SK-N-SH (cell line): ENCODE data around the gene YPEL1. TPM values are rescaled to one million over a fixed set of nuclear protein-coding genes. Genes with fewer than 3 reads are reported as not detected.

Source experiments
- CTCF ChIA-PET: fragments of 300-600, 350-600 bp; formaldehyde crosslinking; extraction: SDS; loops from one replicate; lab custom pipeline; 2021; lab: Yijun Ruan, JAX
- POLR2A ChIA-PET: fragments of 350-600 bp; sonication (Branson Sonifier 250); formaldehyde crosslinking; extraction: SDS; loops from one replicate; lab custom pipeline; 2020; ENCODE audit warnings: antibody characterized with exemption, inconsistent platforms; lab: Yijun Ruan, JAX
- DNase-seq: peaks from one replicate; pipeline ENCODE4 v3.0.0; 2012
- H2AFZ ChIP-seq: fragments of 200-600 bp; sonication (generic); 2 replicates; pipeline ENCODE4 v1.8.1; 2016; ENCODE audit warnings: antibody characterized with exemption, mild to moderate bottlenecking, low read depth
- H3F3A ChIP-seq: fragments of 200-600 bp; sonication (generic); replicated peaks from 2 replicates; pipeline ENCODE3; 2016; ENCODE audit warnings: antibody characterized with exemption, mild to moderate bottlenecking; ENCODE audit not compliant: insufficient read depth
- H3K27ac ChIP-seq, 2 experiments: fragments of 200-500 bp in 1 of 2; fragments of 200-600 bp in 1 of 2; sonication (Bioruptor generic) in 1 of 2; sonication (generic), shearing (Covaris generic) in 1 of 2; 2 replicates each; pipeline versions ENCODE4 v1.5.1 to v1.6.1; 2014 to 2016; ENCODE audit warnings: low read depth in 2 of 2, inconsistent platforms in 1 of 2, low read length in 1 of 2, mild to moderate bottlenecking in 1 of 2, mixed read lengths in 1 of 2
- H3K27me3 ChIP-seq: fragments of 200-600 bp; sonication (generic), shearing (Covaris generic); 2 replicates; pipeline ENCODE4 v1.6.1; 2016; ENCODE audit warnings: mixed run types; ENCODE audit not compliant: insufficient read depth
- H3K36me3 ChIP-seq, 2 experiments: fragments of 200-500 bp in 1 of 2; fragments of 200-600 bp in 1 of 2; sonication (Bioruptor generic) in 1 of 2; sonication (generic) in 1 of 2; replicated peaks in 1 of 2; 2 replicates each; pipeline versions ENCODE3 to v1.5.1; 2014 to 2016; ENCODE audit warnings: low read length in 1 of 2, mild to moderate bottlenecking in 1 of 2; ENCODE audit not compliant: insufficient read depth in 2 of 2, control insufficient read depth in 1 of 2
- H3K4me1 ChIP-seq, 2 experiments: fragments of 200-500 bp in 1 of 2; fragments of 200-600 bp in 1 of 2; sonication (Bioruptor generic) in 1 of 2; sonication (generic), shearing (Covaris generic) in 1 of 2; 2 replicates each; pipeline versions ENCODE4 v1.5.1 to v1.6.1; 2014 to 2016; ENCODE audit warnings: low read depth in 1 of 2, low read length in 1 of 2, mixed run types in 1 of 2; ENCODE audit not compliant: insufficient read depth in 2 of 2, control insufficient read depth in 1 of 2
- H3K4me2 ChIP-seq: fragments of 200-600 bp; sonication (generic), shearing (Covaris generic); 2 replicates; pipeline ENCODE4 v1.6.1; 2017; ENCODE audit warnings: mixed run types
- H3K4me3 ChIP-seq, 2 experiments: fragments of 200-500 bp in 1 of 2; fragments of 200-600 bp in 1 of 2; sonication (Bioruptor generic) in 1 of 2; sonication (generic), shearing (Covaris generic) in 1 of 2; 2 replicates each; pipeline versions ENCODE4 v1.5.1 to v1.8.1; 2014 to 2016; ENCODE audit warnings: low read depth in 2 of 2, inconsistent platforms in 1 of 2, low read length in 1 of 2, mild to moderate bottlenecking in 1 of 2, mixed read lengths in 1 of 2, moderate library complexity in 1 of 2
- H3K79me2 ChIP-seq: fragments of 200-600 bp; sonication (generic); 2 replicates; pipeline ENCODE4 v1.8.1; 2017; ENCODE audit warnings: mild to moderate bottlenecking; ENCODE audit not compliant: insufficient read depth
- H3K9ac ChIP-seq: fragments of 200-600 bp; sonication (generic); 2 replicates; pipeline ENCODE4 v1.6.1; 2017; ENCODE audit warnings: mixed run types
- H3K9me2 ChIP-seq: fragments of 200-600 bp; sonication (generic); 2 replicates; pipeline ENCODE4 v1.6.1; 2017; ENCODE audit warnings: mixed run types
- H3K9me3 ChIP-seq: fragments of 200-600 bp; sonication (generic); 2 replicates; pipeline ENCODE4 v1.6.1; 2017; ENCODE audit warnings: mixed run types, mild to moderate bottlenecking, moderate library complexity
- H4K20me1 ChIP-seq: fragments of 200-600 bp; sonication (generic); 2 replicates; pipeline ENCODE4 v1.6.1; 2017; ENCODE audit warnings: mild to moderate bottlenecking, mixed run types; ENCODE audit not compliant: insufficient read depth
- CTCF ChIP-seq: fragments of 200-600 bp; sonication (generic); IDR thresholded peaks from 2 replicates; pipeline ENCODE4 v1.6.1; 2017; ENCODE audit warnings: antibody characterized with exemption, mild to moderate bottlenecking, moderate library complexity
- EP300 ChIP-seq, 2 experiments: IDR thresholded peaks; 2 replicates each; pipeline versions ENCODE4 v1.4.0 to v1.6.1; 2012; ENCODE audit warnings: borderline replicate concordance in 1 of 2, low read depth in 1 of 2, low read length in 1 of 2
- EZH2phosphoT487 ChIP-seq: fragments of 200-600 bp; sonication (generic); IDR thresholded peaks from 2 replicates; pipeline ENCODE4 v1.6.1; 2017; ENCODE audit warnings: low read depth, mixed run types, mild to moderate bottlenecking, antibody characterized with exemption, moderate library complexity, borderline replicate concordance
- FOSL2 ChIP-seq: IDR thresholded peaks from 2 replicates; pipeline ENCODE4 v1.4.0; 2012; ENCODE audit warnings: low read depth, mild to moderate bottlenecking, moderate library complexity, borderline replicate concordance
- MEF2A ChIP-seq: IDR thresholded peaks from 2 replicates; pipeline ENCODE4 v1.4.0; 2012; ENCODE audit warnings: low read depth, borderline replicate concordance
- RCOR1 ChIP-seq: fragments of 150-350 bp; IDR thresholded peaks from 2 replicates; pipeline ENCODE4 v1.6.1; 2017; ENCODE audit warnings: antibody characterized with exemption, low read length
- RXRA ChIP-seq: IDR thresholded peaks from 2 replicates; pipeline ENCODE4 v1.4.0; 2012; ENCODE audit warnings: low read depth, mild to moderate bottlenecking, borderline replicate concordance
- SIN3A ChIP-seq: IDR thresholded peaks from 2 replicates; pipeline ENCODE4 v1.6.1; 2012; ENCODE audit warnings: low read depth, mild to moderate bottlenecking, low read length, moderate library complexity, borderline replicate concordance
- SMC3 ChIP-seq: IDR thresholded peaks from 2 replicates; pipeline ENCODE4 v1.6.1; 2012; ENCODE audit warnings: low read depth, low read length, improper control_type of control experiment
- TAF1 ChIP-seq: IDR thresholded peaks from 2 replicates; pipeline ENCODE4 v1.6.1; 2012; ENCODE audit warnings: low read depth, mild to moderate bottlenecking, low read length, moderate library complexity, borderline replicate concordance
- WGBS: methylation state at CpG from one replicate; pipeline ENCODE4 v1.1.6; 2017; ENCODE audit warnings: low lambda C conversion rate; 5-methylcytosine and 5-hydroxymethylcytosine counted together
- polyA plus RNA-seq, 3 experiments: library from polyadenylated mRNA; depleted of rRNA; stranded (reverse); fragments of >200 nt; gene quantifications; 2 replicates each; pipeline ENCODE4 v1.2.3, GENCODE V29; 2012

YPEL1 gene
- polyA plus RNA-seq, 1 of the 3 experiments (the other 2 are of a cell fraction): 2.4 TPM

- H2AFZ ChIP-seq: no peak overlapping the region
These were observed 22.7 kb upstream of the YPEL1 start for GRCh38 chr22:21758091-21758864.

GRCh38 chr22:21755851-21756284 lies 20.3 kb upstream of the YPEL1 start:
- H3K4me1 ChIP-seq: peaks cover 5 to 15% of the 10 kb centered on the region in 2 experiments; a peak in 2 of 4 replicates
- TF ChIP-seq EP300 (IDR thresholded peaks at IDR 0.05; ENCODE audit: borderline replicate concordance in 1 of 2, low read depth in 1 of 2, low read length in 1 of 2): no peak
- 0 out of 2 replicates have a peak, but pooled peaks have one; percentile 23 for TF ChIP-seq FOSL2
- TF ChIP-seq, all 33 proteins: peak for 1
- no peak overlapping the region for H2AFZ ChIP-seq
- H3K4me2 ChIP-seq: no peak overlapping the region
- H3K27me3 ChIP-seq: no peaks in the 10 kb centered on the region
- peak overlapping the region in 1 of 2 experiments; percentile 45; a peak in 2 of 4 replicates for H3K27ac ChIP-seq
- no peak for DNase-seq
- peaks cover 7 to 17% of the 10 kb centered on the region in 2 experiments for H3K36me3 ChIP-seq
- 47% methylated on average over 5 of the region's 5 CpGs for WGBS
- peaks cover 21% of the 10 kb centered on the region for H3F3A ChIP-seq
- no peaks in the 10 kb centered on the region for H3K9me3 ChIP-seq
- H3K4me3 ChIP-seq: no peak overlapping the region
- ChIA-PET CTCF (no interaction called here), POLR2A (no interaction called here)
- no peak overlapping the region for H3K9ac ChIP-seq
- H3K79me2 ChIP-seq: no peaks in the 10 kb centered on the region
- no peaks in the 10 kb centered on the region for H3K9me2 ChIP-seq
- H4K20me1 ChIP-seq: no peaks in the 10 kb centered on the region

More at GRCh38 chr22:21758091-21758864, 22.7 kb upstream of the YPEL1 start:
- no peaks in the 10 kb centered on the region for H3K79me2 ChIP-seq
- WGBS: 95% methylated on average over 20 of the region's 21 CpGs
- no peak for TF ChIP-seq RXRA
- no peak for TF ChIP-seq SIN3A
- TF ChIP-seq MEF2A: no peak
- no peak overlapping the region for H3K4me3 ChIP-seq
- H3K27me3 ChIP-seq: no peaks in the 10 kb centered on the region
- no peak overlapping the region for H3K9ac ChIP-seq
- POLR2A ChIA-PET: interaction anchor here (0.6 kb wide), 1 partner anchor 14 kb away, joined by 3 read pairs; no protein-coding TSS in a partner anchor
- CTCF ChIA-PET: interaction anchor here (0.6 to 1.8 kb wide), 7 partner anchors 9 to 214 kb away, joined by 3 to 4 read pairs (median 3); no protein-coding TSS in a partner anchor
- H3K4me2 ChIP-seq: no peak overlapping the region
- H3K27ac ChIP-seq: no peak overlapping the region
- no peaks in the 10 kb centered on the region for H3K9me2 ChIP-seq
- H4K20me1 ChIP-seq: no peaks in the 10 kb centered on the region
- peaks cover 5 to 15% of the 10 kb centered on the region in 2 experiments; a peak in 2 of 4 replicates for H3K4me1 ChIP-seq
- peaks cover 26 to 31% of the 10 kb centered on the region in 2 experiments for H3K36me3 ChIP-seq
- peaks cover 33% of the 10 kb centered on the region for H3F3A ChIP-seq
- no peaks in the 10 kb centered on the region for H3K9me3 ChIP-seq
- DNase-seq: no peak

- H2AFZ ChIP-seq: no peak overlapping the region
- H3K4me1 ChIP-seq: peaks cover 5 to 15% of the 10 kb centered on the region in 2 experiments; a peak in 2 of 4 replicates
- no peaks in the 10 kb centered on the region for H3K9me2 ChIP-seq
- H3K4me3 ChIP-seq: no peak overlapping the region
- H4K20me1 ChIP-seq: no peaks in the 10 kb centered on the region
- no peaks in the 10 kb centered on the region for H3K79me2 ChIP-seq
- TF ChIP-seq TAF1: no peak
- TF ChIP-seq CTCF: no peak
- no peak for TF ChIP-seq RCOR1
- TF ChIP-seq SMC3: no peak
- TF ChIP-seq EZH2phosphoT487: no peak
- CTCF ChIA-PET: no interaction called here
- H3K36me3 ChIP-seq: peaks cover 3 to 8% of the 10 kb centered on the region in 2 experiments
- no peaks in the 10 kb centered on the region for H3K9me3 ChIP-seq
- no peaks in the 10 kb centered on the region for H3K27me3 ChIP-seq
- H3K4me2 ChIP-seq: no peak overlapping the region
- POLR2A ChIA-PET: interaction anchor here (0.6 kb wide), 1 partner anchor 999 kb away, joined by 3 read pairs; no protein-coding TSS in a partner anchor
- WGBS: 90% methylated on average over 4 of the region's 7 CpGs
- peaks cover 21% of the 10 kb centered on the region for H3F3A ChIP-seq
- DNase-seq: no peak
- no peak overlapping the region for H3K27ac ChIP-seq
- no peak overlapping the region for H3K9ac ChIP-seq
These were observed 18.9 kb upstream of the YPEL1 start for GRCh38 chr22:21754523-21754922.
